KOPT-K1 (cell line): ENCODE results near the gene EPS8L3.
"Not testable (repeated sequence)": the region's sequence is repeated elsewhere in the genome, so short reads cannot be mapped to it uniquely, and the experiment has no call there.

Experiments used
- H3K27ac ChIP-seq: fragments of 200-600 bp; sonication (generic); 2 replicates; pipeline ENCODE4 v1.5.1; 2016; ENCODE audit warnings: antibody characterized with exemption, mild to moderate bottlenecking, low read depth, low read length; ENCODE audit not compliant: poor library complexity, severe bottlenecking
- H3K36me3 ChIP-seq: fragments of 200-600 bp; sonication (generic); 2 replicates; pipeline ENCODE4 v1.5.1; 2017; ENCODE audit warnings: antibody characterized with exemption, mild to moderate bottlenecking, low read length, moderate library complexity; ENCODE audit not compliant: insufficient read depth
- H3K9me3 ChIP-seq: fragments of 200-600 bp; sonication (generic); 2 replicates; pipeline ENCODE4 v1.5.1; 2017; ENCODE audit warnings: antibody characterized with exemption, low read length, mild to moderate bottlenecking; ENCODE audit not compliant: insufficient read depth, poor library complexity, severe bottlenecking

Gene EPS8L3

GRCh38 chr1:109724933-109725332 lies 38.8 kb downstream of the EPS8L3 start:
- Histone ChIP-seq H3K27ac (no peak overlapping the region), H3K36me3 (no peaks in the 10 kb centered on the region), H3K9me3 (peaks cover 3% of the 10 kb centered on the region)

- Histone ChIP-seq H3K36me3 (no peaks in the 10 kb centered on the region), H3K27ac (no peak overlapping the region), H3K9me3 (peaks cover 3% of the 10 kb centered on the region)
These were observed 40.6 kb downstream of the EPS8L3 start for GRCh38 chr1:109722908-109723691.

- peaks cover 3% of the 10 kb centered on the region for H3K9me3 ChIP-seq
- no peaks in the 10 kb centered on the region for H3K36me3 ChIP-seq
- H3K27ac ChIP-seq, result no peak overlapping the region
These were observed 41.8 kb downstream of the EPS8L3 start for GRCh38 chr1:109721971-109722370.

- Histone ChIP-seq H3K36me3 (no peaks in the 10 kb centered on the region), H3K27ac (no peak overlapping the region), H3K9me3 (peaks cover 3% of the 10 kb centered on the region)
These were observed 42.7 kb downstream of the EPS8L3 start for GRCh38 chr1:109721042-109721441.

GRCh38 chr1:109719337-109719837 lies 44.3 kb downstream of the EPS8L3 start:
- Histone ChIP-seq H3K9me3 (no peaks in the 10 kb centered on the region), H3K27ac (no peak overlapping the region), H3K36me3 (no peaks in the 10 kb centered on the region)

GRCh38 chr1:109718495-109718894 lies 45.2 kb downstream of the EPS8L3 start:
- no peaks in the 10 kb centered on the region for H3K9me3 ChIP-seq
- no peaks in the 10 kb centered on the region for H3K36me3 ChIP-seq
- no peak overlapping the region for H3K27ac ChIP-seq

- Histone ChIP-seq H3K36me3 (no peaks in the 10 kb centered on the region), H3K27ac (no peak overlapping the region), H3K9me3 (no peaks in the 10 kb centered on the region)
These were observed 46.0 kb downstream of the EPS8L3 start for GRCh38 chr1:109717729-109718128.

- Histone ChIP-seq H3K27ac (no peak overlapping the region), H3K36me3 (no peaks in the 10 kb centered on the region), H3K9me3 (no peaks in the 10 kb centered on the region)
These were observed 47.1 kb downstream of the EPS8L3 start for GRCh38 chr1:109716570-109717090.

GRCh38 chr1:109716121-109716520 lies 47.6 kb downstream of the EPS8L3 start:
- Histone ChIP-seq H3K9me3 (no peaks in the 10 kb centered on the region), H3K36me3 (no peaks in the 10 kb centered on the region), H3K27ac (no peak overlapping the region)

GRCh38 chr1:109714661-109715372 lies 48.9 kb downstream of the EPS8L3 start:
- Histone ChIP-seq H3K27ac (no peak overlapping the region), H3K36me3 (no peaks in the 10 kb centered on the region), H3K9me3 (no peaks in the 10 kb centered on the region)

GRCh38 chr1:109713636-109714035 lies 50.1 kb downstream of the EPS8L3 start:
- Histone ChIP-seq H3K36me3 (no peaks in the 10 kb centered on the region), H3K27ac (no peak overlapping the region), H3K9me3 (peaks cover 8% of the 10 kb centered on the region)

GRCh38 chr1:109712321-109712864 lies 51.3 kb downstream of the EPS8L3 start:
- peaks cover 15% of the 10 kb centered on the region for H3K9me3 ChIP-seq

GRCh38 chr1:109711593-109712320 lies 52.0 kb downstream of the EPS8L3 start, which contains the start of gene GSTM5:
Gene GSTM5 (plus strand): TSS chr1:109712251. CDS start chr1:109712313, 62 bp downstream.
- peaks cover 15% of the 10 kb centered on the region for H3K9me3 ChIP-seq
- not testable (repeated sequence) for H3K36me3 ChIP-seq, H3K27ac ChIP-seq

More at GRCh38 chr1:109712321-109712864, 51.3 kb downstream of the EPS8L3 start:
- Histone ChIP-seq H3K27ac (no peak overlapping the region), H3K36me3 (no peaks in the 10 kb centered on the region)

- H3K9me3 ChIP-seq, result peaks cover 15% of the 10 kb centered on the region
- H3K36me3 ChIP-seq, H3K27ac ChIP-seq: not testable (repeated sequence)
These were observed 53.9 kb downstream of the EPS8L3 start for GRCh38 chr1:109709822-109710221.
